Bronchus fibroblast of lung (primary cell): Measurements from ENCODE around the gene SNX10. TPM values are rescaled to one million over a fixed set of nuclear protein-coding genes. Genes with fewer than 3 reads are reported as not detected.

Experiments used
- total RNA-seq: library from RNA; depleted of rRNA; stranded (reverse); fragments of >200 nt; gene quantifications from 2 replicates; pipeline ENCODE4 v1.2.3, GENCODE V29; 2015

SNX10 gene, protein sequence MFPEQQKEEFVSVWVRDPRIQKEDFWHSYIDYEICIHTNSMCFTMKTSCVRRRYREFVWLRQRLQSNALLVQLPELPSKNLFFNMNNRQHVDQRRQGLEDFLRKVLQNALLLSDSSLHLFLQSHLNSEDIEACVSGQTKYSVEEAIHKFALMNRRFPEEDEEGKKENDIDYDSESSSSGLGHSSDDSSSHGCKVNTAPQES
- total RNA-seq = 0.17 and 0.74 TPM in 2 replicates

DNA sequence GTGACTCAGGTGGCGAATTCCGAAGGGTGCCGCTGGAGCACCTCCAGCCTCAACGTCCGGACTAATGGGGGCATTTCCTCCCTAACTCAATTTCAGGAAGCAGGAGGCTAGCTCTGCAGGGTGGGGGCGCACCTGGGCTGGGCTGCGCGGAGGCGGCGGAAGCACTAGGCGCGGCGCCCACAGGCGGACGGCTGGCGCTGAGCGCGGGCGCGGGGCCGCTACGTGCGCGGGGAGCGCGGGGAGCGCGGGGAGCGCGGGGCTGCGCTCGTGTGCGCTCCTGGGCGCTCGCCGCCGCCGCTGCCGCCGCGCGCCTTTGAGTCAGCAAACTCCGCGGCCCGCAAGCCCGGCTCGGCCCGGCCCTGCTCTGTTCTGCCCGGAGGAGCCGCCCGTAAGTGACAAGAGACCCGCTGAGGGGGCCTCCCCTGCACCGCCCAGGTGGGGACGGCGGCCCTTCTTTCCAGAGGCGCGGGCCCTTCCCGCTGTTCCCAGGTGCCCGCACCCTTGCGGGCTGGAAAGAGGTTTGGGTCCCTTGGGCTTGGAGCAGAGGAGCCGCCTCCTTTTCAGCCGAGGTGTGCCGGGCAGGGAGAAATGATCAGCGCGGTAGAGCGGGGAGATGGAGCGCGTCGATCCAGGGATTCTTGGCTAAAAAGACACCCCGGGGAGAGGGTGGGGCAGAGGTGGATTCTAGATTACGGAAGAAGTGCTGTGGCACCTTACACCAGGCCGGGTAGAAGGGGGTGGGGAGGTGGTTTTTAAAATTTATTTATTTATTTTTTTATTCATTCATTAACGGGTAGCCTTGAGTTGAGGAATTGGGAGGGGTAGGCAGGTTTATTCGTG lies at the start of gene SNX10:
Gene SNX10, plus strand, starts transcription at position 164 of the 840 bp plus-strand sequence. CDS start 54,581 bp downstream, outside the sequence.

Other genes starting within 250 kb of the SNX10 start
- gene NFE2L3, start 139.7 kb upstream of the SNX10 start, total RNA-seq = 13.2 and 15.1 TPM in 2 replicates
- gene HNRNPA2B1, start 91.1 kb upstream of the SNX10 start, total RNA-seq = 181 and 200 TPM in 2 replicates
- gene CBX3, start 90.1 kb upstream of the SNX10 start, total RNA-seq = 72.5 and 108 TPM in 2 replicates